ENCODE measurements around the gene FHAD1. TPM values are rescaled to one million over a fixed set of nuclear protein-coding genes. Genes with fewer than 3 reads are reported as not detected.
"Not testable (repeated sequence)": the region's sequence is repeated elsewhere in the genome, so short reads cannot be mapped to it uniquely, and the experiment has no call there.

Gene FHAD1
- total RNA-seq, 4 donors from 2014 or later: not detected

- Histone ChIP-seq H3K9me3 (no peaks in the 10 kb centered on the region), H3K27ac (no peak overlapping the region), H3K4me1 (no peaks in the 10 kb centered on the region), H3K27me3 (no peaks in the 10 kb centered on the region), H3K36me3 (no peaks in the 10 kb centered on the region), H3K4me3 (no peak overlapping the region)
- in situ Hi-C loops (cut with MboI; ENCODE audit: low sequenced_read_pairs in 4 of 4) (no loop called here), intact Hi-C loops (cut with DNase I; ENCODE audit: low total_unique reads) (no loop called here)
- TF ChIP-seq POLR2A (IDR thresholded peaks at IDR 0.05) (no peak), CTCF (IDR thresholded peaks at IDR 0.05 in 4 of 5, conservative IDR thresholded peaks at IDR 0.05 in 1 of 5) (no peak)
- no peak for DNase-seq
- ATAC-seq: no peak
Measured at GRCh38 chr1:15295696-15296095, 48.7 kb downstream of the FHAD1 start.

- in situ Hi-C loops (cut with MboI; ENCODE audit: low sequenced_read_pairs in 4 of 4): no loop called here
- no peaks in the 10 kb centered on the region for H3K36me3 ChIP-seq
- no peaks in the 10 kb centered on the region for H3K4me1 ChIP-seq
- intact Hi-C loops (cut with DNase I; ENCODE audit: low total_unique reads): no loop called here
- no peaks in the 10 kb centered on the region for H3K9me3 ChIP-seq
- H3K27me3 ChIP-seq: no peaks in the 10 kb centered on the region
- no peak for TF ChIP-seq POLR2A (IDR thresholded peaks at IDR 0.05)
- no peak for TF ChIP-seq CTCF (IDR thresholded peaks at IDR 0.05 in 4 of 5, conservative IDR thresholded peaks at IDR 0.05 in 1 of 5)
- ATAC-seq (no peak), DNase-seq (no peak)
- no peak overlapping the region for H3K27ac ChIP-seq
- H3K4me3 ChIP-seq: no peak overlapping the region
Measured at GRCh38 chr1:15296585-15297321, 49.7 kb downstream of the FHAD1 start.

GRCh38 chr1:15297975-15298374 is 51.0 kb downstream of the FHAD1 start:
- H3K9me3 ChIP-seq; H3K4me1 ChIP-seq; ATAC-seq; H3K27me3 ChIP-seq; intact Hi-C loops (cut with DNase I; ENCODE audit: low total_unique reads); in situ Hi-C loops (cut with MboI; ENCODE audit: low sequenced_read_pairs in 4 of 4); H3K4me3 ChIP-seq; H3K27ac ChIP-seq; H3K36me3 ChIP-seq; DNase-seq: not testable (repeated sequence)

- Histone ChIP-seq H3K4me1 (no peaks in the 10 kb centered on the region), H3K4me3 (no peak overlapping the region), H3K27me3 (no peaks in the 10 kb centered on the region), H3K36me3 (no peaks in the 10 kb centered on the region), H3K27ac (no peak overlapping the region), H3K9me3 (no peaks in the 10 kb centered on the region)
- DNase-seq (no peak), ATAC-seq (no peak)
- TF ChIP-seq CTCF (IDR thresholded peaks at IDR 0.05 in 4 of 5, conservative IDR thresholded peaks at IDR 0.05 in 1 of 5) (no peak), POLR2A (IDR thresholded peaks at IDR 0.05) (no peak)
- in situ Hi-C loops (cut with MboI; ENCODE audit: low sequenced_read_pairs in 4 of 4): no loop called here
- intact Hi-C loops (cut with DNase I; ENCODE audit: low total_unique reads): no loop called here
Measured at GRCh38 chr1:15299179-15299578, 52.2 kb downstream of the FHAD1 start.

- H3K27ac ChIP-seq: no peak overlapping the region
- intact Hi-C loops (cut with DNase I; ENCODE audit: low total_unique reads) (loop anchor here (10.0 kb wide), 1 partner anchor 145 kb away; the partner anchor contains the start of gene TMEM51), in situ Hi-C loops (cut with MboI; ENCODE audit: low sequenced_read_pairs in 4 of 4) (loop anchor here in 3 of 4 donors (5.0 to 10.0 kb wide), 2 partner anchors 173 to 175 kb away; no protein-coding TSS in a partner anchor)
- no peak overlapping the region for H3K4me3 ChIP-seq
- ATAC-seq (no peak), DNase-seq (no peak)
- TF ChIP-seq CTCF (IDR thresholded peaks at IDR 0.05 in 4 of 5, conservative IDR thresholded peaks at IDR 0.05 in 1 of 5): no peak
- TF ChIP-seq POLR2A (IDR thresholded peaks at IDR 0.05): no peak
- no peaks in the 10 kb centered on the region for H3K36me3 ChIP-seq
- no peaks in the 10 kb centered on the region for H3K27me3 ChIP-seq
- no peaks in the 10 kb centered on the region for H3K9me3 ChIP-seq
- no peaks in the 10 kb centered on the region for H3K4me1 ChIP-seq
Measured at GRCh38 chr1:15299806-15300205, 52.8 kb downstream of the FHAD1 start.
